GM21360 (cell line): ENCODE measurements around the gene STX12.
"Not testable (repeated sequence)": the region's sequence is repeated elsewhere in the genome, so short reads cannot be mapped to it uniquely, and the experiment has no call there.

Experiments
- ATAC-seq: cut with Tn5 transposase; IDR thresholded peaks from one replicate; pipeline ENCODE4 v1.9.1; 2021; ENCODE audit warnings: mild to moderate bottlenecking, moderate library complexity; ENCODE audit not compliant: unreplicated experiment

The STX12 gene

GRCh38 chr1:27865821-27866220 is 92.8 kb downstream of the STX12 start:
- ATAC-seq = no peak

GRCh38 chr1:27868556-27868931 is 95.5 kb downstream of the STX12 start:
- no peak for ATAC-seq

DNA sequence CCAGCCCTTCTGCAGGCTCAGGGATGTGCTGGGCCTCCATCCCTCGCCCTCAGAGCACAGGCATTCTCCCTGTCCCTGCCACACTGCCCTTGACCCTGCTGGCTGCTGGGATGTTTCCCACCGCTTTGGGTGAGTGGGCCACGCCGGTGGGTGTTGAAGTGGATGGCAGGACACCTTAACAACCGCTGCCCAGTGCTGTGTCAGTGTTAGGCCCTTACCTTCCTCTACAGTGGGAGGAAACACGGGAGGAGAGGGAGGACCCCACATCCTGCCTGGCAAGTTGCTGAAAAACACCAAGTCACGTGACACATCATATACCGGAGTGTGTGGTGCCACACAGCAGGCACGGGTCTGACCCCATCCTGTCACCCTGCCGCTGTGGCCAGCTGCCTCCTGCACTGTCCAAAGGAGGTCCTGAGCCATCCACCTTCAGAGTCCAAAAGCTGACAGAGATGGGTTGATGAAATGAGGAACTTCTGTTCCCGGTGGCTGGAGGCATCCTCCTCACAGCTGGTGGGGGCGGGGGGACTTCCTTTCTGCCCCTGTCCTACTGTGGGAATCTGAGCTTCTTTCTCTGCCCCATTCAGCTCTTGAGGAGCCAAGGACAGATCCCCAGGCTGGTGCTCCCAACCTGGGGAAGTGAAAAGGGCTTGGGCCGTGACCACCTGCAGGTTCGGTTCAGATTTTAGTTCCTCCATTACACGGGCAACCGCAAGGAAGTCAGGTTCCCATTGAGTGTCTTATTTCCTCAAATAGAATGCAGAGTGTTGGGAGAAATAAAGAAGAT is 96.1 kb downstream of the STX12 start:
- no peak for ATAC-seq

- no peak for ATAC-seq
Measured at GRCh38 chr1:27869719-27870085, 96.7 kb downstream of the STX12 start.

DNA sequence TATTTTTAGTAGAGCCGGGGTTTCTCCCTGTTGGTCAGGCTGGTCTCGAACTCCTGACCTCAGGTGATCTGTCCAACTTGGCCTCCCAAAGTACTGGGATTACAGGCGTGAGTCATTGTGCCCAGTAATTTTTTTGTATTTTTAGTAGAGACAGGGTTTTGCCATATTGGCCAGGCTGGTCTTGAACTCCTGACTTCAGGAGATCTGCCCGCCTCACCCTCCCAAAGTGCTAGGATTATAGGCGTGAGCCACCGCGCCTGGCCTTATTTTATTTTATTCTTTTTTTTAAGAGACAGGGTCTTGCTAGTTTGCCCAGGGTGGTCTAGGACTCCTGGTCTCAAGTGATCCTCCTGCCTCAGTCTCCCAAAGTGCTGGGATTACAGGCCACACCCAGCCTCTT is 98.1 kb downstream of the STX12 start:
- ATAC-seq = not testable (repeated sequence)

DNA sequence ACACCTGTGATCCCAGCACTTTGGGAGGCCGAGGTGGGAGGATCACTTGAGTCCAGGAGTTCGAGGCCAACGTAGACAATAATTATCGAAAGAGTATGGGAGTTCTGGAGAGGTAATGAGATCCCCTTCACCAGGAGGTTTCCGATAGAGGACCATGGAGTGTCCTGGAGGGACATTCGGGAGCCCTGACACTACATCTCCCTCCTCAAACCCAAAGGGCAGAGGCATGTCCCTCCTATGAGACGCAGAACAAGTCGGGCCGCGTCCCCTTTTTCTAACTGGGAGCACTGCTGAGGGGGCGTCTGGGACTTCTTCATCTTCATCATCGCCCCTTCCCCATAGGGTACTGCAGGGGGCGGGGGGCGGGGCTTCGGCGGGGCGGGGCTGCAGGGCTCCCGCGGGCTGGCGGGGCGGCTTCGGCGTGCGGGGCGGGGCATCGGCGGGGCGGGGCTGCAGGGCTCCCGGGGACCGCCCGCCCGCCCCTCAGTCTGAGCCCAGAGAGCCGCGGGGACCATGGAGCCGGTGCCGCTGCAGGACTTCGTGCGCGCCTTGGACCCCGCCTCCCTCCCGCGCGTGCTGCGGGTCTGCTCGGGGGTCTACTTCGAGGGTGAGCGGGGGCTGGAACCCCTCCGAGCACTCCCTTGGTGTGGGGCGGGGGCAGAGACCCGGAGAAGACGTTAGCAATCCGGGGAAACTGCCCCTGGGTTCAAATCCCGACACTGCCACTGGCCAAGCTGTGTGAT is 99.2 kb downstream of the STX12 start, which contains the start of gene THEMIS2:
Gene THEMIS2 (plus strand): TSS at position 486 of the 743 bp plus-strand sequence. CDS start 28 bp downstream, at position 514.
- ATAC-seq = peak; percentile 33

DNA sequence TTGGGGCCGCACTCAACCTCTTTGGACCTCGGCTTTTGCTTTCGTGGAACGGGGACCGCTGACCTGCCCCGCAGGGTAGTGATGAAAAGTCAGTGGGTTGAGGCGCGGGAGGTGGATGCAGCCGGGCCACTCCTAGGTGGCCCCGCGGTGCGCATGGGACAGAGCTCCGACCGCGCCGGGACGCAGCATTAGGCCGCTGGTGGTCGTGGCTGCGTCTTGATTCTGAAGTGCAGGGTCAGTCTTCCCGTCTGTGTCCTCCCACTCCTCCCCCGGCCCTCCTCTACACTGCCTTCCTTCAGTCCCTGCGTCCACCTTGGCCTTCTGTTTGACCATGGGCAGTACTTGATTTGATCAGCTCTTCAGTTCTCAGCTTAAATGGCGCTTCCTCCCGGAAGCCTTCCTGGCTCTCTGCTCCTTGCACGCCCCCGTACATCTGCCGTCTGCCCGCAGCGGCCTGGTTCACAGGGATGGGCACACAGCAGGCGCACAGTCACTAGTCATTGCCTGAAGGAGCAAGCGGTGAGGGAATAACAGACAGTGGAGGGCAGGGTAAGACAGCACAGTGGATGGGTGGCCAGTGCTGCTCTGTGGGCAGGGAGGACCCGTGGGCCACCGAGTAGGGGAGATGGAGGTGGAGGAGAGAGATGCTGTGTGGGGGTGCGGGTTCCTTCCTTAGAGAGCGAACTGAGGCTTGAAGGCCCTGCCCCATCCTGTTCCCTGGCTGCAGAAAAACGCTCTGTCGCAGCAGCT is 100.0 kb downstream of the STX12 start:
- ATAC-seq = peak; percentile 9

DNA sequence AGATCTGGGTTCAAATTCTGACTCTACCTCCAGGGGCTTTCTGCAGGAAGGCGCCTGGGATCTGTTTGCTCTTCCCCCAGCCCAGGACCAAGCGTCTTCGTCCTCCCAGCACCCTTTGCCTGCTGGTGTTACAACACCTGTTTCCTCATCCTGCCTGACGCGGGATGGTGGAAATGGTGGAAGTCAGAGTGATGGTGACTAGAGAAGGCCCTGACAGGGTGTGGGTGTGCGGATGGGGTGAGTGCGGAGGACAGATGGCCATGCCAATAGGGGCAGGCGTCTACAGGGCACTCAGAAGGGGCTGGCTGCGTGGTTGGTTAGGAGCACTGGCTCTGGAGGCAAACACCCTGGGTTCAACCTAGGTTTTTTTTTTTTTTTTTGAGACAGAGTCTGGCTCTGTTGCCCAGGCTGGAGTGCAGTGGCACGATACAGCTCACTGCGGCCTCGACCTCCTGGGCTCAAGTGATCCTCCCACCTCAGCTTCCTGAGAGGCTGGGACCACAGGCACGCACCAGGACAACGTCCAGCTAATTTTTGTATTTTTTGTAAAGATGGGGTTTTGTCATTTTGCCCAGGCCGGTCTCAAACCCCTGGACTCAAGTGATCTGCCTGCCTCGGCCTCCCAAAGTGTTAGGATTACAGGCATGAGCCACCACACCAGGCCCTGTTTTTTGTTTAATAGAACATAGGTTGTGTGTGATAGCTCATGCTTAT is 100.8 kb downstream of the STX12 start:
- no peak for ATAC-seq
